ENCODE measurements around the gene PROS1.

GRCh38 chr3:93969443-93969842 is 4.3 kb downstream of the PROS1 start:
- no peak for TF ChIP-seq POU2F2 (IDR thresholded peaks at IDR 0.05; ENCODE audit: low read depth, low read length)
- no peak for TF ChIP-seq POLR2A (IDR thresholded peaks at IDR 0.05; ENCODE audit: low read depth, low read length)
- no peak for TF ChIP-seq POLR2AphosphoS5 (IDR thresholded peaks at IDR 0.05; ENCODE audit: low read depth, low read length)
- TF ChIP-seq TAF1 (IDR thresholded peaks at IDR 0.05; ENCODE audit: low read depth, low read length) = no peak

Measured in GM12891 (cell line).